Measurements from ENCODE around the gene GDPD5. TPM values are rescaled to one million over a fixed set of nuclear protein-coding genes. Genes with fewer than 3 reads are reported as not detected.
A peak's percentile ranks its signal among the peaks of the same experiment; 100 is the strongest.

The GDPD5 gene, protein sequence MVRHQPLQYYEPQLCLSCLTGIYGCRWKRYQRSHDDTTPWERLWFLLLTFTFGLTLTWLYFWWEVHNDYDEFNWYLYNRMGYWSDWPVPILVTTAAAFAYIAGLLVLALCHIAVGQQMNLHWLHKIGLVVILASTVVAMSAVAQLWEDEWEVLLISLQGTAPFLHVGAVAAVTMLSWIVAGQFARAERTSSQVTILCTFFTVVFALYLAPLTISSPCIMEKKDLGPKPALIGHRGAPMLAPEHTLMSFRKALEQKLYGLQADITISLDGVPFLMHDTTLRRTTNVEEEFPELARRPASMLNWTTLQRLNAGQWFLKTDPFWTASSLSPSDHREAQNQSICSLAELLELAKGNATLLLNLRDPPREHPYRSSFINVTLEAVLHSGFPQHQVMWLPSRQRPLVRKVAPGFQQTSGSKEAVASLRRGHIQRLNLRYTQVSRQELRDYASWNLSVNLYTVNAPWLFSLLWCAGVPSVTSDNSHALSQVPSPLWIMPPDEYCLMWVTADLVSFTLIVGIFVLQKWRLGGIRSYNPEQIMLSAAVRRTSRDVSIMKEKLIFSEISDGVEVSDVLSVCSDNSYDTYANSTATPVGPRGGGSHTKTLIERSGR
- 9.7 and 13.5 TPM in 2 replicates for total RNA-seq

DNA sequence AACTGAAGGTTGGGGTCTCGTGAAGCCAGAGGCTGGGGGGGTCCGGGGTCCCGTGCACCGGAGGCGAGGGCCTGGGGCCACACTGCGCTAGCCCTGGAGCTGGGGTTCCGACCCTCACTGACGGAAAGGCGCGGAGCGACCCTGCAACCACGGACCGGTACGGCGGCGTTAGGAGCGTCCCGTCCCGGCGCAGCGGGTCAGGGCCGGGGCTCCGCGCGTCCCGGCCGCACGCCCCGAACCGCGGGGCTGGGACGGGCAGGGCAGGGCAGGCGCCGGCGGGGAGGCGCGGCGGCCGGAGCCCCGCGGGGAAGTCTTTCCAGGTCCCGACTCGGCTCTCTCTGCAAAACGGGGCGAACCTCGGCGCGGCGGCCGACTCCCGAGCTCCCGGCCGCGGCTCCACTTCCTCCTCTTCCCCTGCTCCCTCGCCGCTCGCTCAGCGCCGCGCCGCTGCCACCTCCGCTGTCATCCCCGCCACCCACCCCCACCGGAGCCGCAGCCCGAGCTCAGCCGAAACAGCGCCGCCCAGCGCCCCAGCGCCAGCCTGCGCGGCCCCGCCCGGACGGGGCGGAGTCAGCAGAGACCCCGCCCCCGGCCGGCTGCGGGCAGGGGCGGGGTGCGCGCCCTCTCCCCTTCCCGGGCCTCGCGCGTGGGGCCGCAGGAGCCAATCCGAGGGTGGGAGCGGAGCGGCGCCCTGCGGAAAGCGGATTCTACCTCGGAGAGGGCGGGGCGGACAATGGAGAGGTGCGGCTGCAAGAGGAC lies at the start of gene GDPD5:
Gene GDPD5, minus strand, starts transcription at position 509 of the 759 bp plus-strand sequence. CDS start 48,206 bp downstream, outside the sequence.
- H3K4me3 Mint-ChIP-seq = peak within 1 kb of the TSS; percentile 82
- H3K27ac Mint-ChIP-seq = peak within 1 kb of the TSS; percentile 10
- H3K36me3 Mint-ChIP-seq (ENCODE audit: low read depth) = no peaks in the 10 kb centered on the region
- H3K27me3 Mint-ChIP-seq (ENCODE audit: insufficient read depth) = peaks cover 27% of the 10 kb centered on the region
- intact Hi-C loops (cut with micrococcal nuclease) = loop anchor here (1.0 to 2.0 kb wide), 4 partner anchors 33 to 126 kb away; partner anchors contain the start of genes RPS3 and SERPINH1
- peak; percentile 88 for DNase-seq (ENCODE audit: low spot score)
- H3K9me3 Mint-ChIP-seq = no peaks in the 10 kb centered on the region
- peaks cover 17% of the 10 kb centered on the region for H3K4me1 Mint-ChIP-seq (ENCODE audit: low read depth)

DNA sequence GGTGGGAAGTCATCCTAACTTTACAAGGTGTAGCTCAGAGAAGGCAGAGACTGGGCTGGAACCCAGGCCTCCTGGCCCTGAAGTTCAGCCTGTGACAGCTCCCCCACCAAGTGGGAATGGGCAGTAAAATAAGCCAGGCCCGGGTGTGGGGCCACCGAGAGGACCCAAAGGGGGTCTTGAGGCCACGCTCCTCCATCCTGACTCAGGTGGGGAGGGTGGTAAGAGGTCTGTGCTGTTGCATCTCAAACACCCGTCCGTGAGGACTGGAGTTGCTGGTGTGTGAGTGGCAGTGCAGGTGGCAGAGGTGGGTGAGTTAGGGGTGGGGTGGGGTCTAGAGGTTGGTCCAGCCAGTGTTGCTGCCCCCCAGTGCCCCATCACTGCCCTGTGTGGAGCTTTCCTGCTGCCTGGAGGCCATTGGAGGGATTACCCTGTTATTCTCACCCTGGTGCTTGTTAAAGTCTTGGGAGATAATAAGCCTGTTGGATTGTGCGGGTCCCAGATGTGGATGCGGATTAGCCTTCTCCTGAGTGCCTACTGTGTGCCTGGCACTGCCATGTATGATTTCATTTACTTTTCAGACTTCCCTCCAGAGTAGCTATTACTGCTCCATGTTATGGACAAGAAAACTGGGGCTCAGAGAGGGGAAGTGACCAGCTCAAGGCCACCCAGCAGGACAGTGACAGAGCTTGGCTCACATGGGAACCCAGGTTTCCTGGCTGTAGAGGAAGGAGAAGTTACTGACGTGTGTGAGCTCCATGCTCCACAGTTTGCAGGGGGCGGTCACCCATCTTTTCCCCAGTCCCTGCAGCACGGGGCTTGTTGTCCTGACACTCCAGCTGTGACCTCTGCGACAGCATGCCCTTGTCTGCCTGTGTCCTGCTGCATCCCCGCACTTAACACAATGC lies 49.2 kb upstream of the GDPD5 start:
- intact Hi-C loops (cut with micrococcal nuclease) = no loop called here
- Mint-ChIP-seq H3K4me3 (no peak overlapping the region), H3K27ac (no peak overlapping the region), H3K4me1 (ENCODE audit: low read depth) (no peaks in the 10 kb centered on the region), H3K9me3 (no peaks in the 10 kb centered on the region), H3K36me3 (ENCODE audit: low read depth) (peaks cover 5% of the 10 kb centered on the region), H3K27me3 (ENCODE audit: insufficient read depth) (peaks cover 9% of the 10 kb centered on the region)
- no peak for DNase-seq (ENCODE audit: low spot score)

- no peaks in the 10 kb centered on the region for H3K9me3 Mint-ChIP-seq
- intact Hi-C loops (cut with micrococcal nuclease) = no loop called here
These were observed 47.0 kb upstream of the GDPD5 start for GRCh38 chr11:75572744-75573143.

DNA sequence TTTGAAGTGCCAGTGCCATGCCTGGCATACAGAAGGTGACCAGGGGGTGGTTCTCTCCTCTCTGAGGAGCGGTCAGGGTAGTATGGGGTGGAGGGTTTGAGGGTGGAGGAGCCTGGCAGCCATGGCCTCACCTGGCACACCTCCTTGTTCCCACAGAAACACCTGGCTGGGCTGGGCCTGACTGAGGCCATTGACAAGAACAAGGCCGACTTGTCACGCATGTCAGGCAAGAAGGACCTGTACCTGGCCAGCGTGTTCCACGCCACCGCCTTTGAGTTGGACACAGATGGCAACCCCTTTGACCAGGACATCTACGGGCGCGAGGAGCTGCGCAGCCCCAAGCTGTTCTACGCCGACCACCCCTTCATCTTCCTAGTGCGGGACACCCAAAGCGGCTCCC lies 45.9 kb upstream of the GDPD5 start:
- intact Hi-C loops (cut with micrococcal nuclease) = no loop called here
- DNase-seq (ENCODE audit: low spot score) = no peak
- no peak overlapping the region for H3K4me3 Mint-ChIP-seq
- no peaks in the 10 kb centered on the region for H3K27me3 Mint-ChIP-seq (ENCODE audit: insufficient read depth)
- H3K27ac Mint-ChIP-seq = no peak overlapping the region
- H3K4me1 Mint-ChIP-seq (ENCODE audit: low read depth) = no peaks in the 10 kb centered on the region
- peaks cover 15% of the 10 kb centered on the region for H3K36me3 Mint-ChIP-seq (ENCODE audit: low read depth)
- H3K9me3 Mint-ChIP-seq = no peaks in the 10 kb centered on the region

More at GRCh38 chr11:75572744-75573143, 47.0 kb upstream of the GDPD5 start:
- DNase-seq (ENCODE audit: low spot score) = no peak
- Mint-ChIP-seq H3K36me3 (ENCODE audit: low read depth) (peaks cover 15% of the 10 kb centered on the region), H3K27ac (no peak overlapping the region), H3K4me1 (ENCODE audit: low read depth) (no peaks in the 10 kb centered on the region), H3K4me3 (no peak overlapping the region), H3K27me3 (ENCODE audit: insufficient read depth) (peaks cover 2% of the 10 kb centered on the region)

GRCh38 chr11:75570559-75571139 lies 44.9 kb upstream of the GDPD5 start:
- peaks cover 15% of the 10 kb centered on the region for H3K36me3 Mint-ChIP-seq (ENCODE audit: low read depth)
- DNase-seq (ENCODE audit: low spot score) = no peak

DNA sequence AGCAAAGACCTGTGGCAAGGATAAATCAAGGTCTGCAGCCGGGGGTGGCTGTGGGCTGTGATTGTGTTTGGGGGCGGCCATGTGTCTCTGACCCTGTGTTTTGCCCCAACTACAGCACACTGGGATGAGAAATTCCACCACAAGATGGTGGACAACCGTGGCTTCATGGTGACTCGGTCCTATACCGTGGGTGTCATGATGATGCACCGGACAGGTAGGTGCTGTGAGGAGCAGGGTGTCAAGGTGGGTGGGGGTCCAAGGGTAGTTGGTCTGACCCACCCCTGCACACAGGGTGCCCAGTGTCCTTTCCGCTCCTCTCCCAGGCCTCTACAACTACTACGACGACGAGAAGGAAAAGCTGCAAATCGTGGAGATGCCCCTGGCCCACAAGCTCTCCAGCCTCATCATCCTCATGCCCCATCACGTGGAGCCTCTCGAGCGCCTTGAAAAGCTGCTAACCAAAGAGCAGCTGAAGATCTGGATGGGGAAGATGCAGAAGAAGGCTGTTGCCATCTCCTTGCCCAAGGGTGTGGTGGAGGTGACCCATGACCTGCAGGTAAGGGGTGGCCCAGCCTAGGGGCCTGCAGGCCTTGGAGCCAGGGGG lies 43.0 kb upstream of the GDPD5 start:
- H3K27me3 Mint-ChIP-seq (ENCODE audit: insufficient read depth) = no peaks in the 10 kb centered on the region
- no peak for DNase-seq (ENCODE audit: low spot score)
- intact Hi-C loops (cut with micrococcal nuclease) = loop anchor here (10.0 kb wide), 1 partner anchor 106 kb away; no protein-coding TSS in a partner anchor
- no peak overlapping the region for H3K27ac Mint-ChIP-seq
- H3K9me3 Mint-ChIP-seq = no peaks in the 10 kb centered on the region
- H3K36me3 Mint-ChIP-seq (ENCODE audit: low read depth) = peaks cover 15% of the 10 kb centered on the region
- peaks cover 3% of the 10 kb centered on the region for H3K4me1 Mint-ChIP-seq (ENCODE audit: low read depth)
- H3K4me3 Mint-ChIP-seq = no peak overlapping the region

More at GRCh38 chr11:75570559-75571139, 44.9 kb upstream of the GDPD5 start:
- Mint-ChIP-seq H3K4me1 (ENCODE audit: low read depth) (no peaks in the 10 kb centered on the region), H3K27ac (no peak overlapping the region), H3K4me3 (no peak overlapping the region), H3K9me3 (no peaks in the 10 kb centered on the region), H3K27me3 (ENCODE audit: insufficient read depth) (no peaks in the 10 kb centered on the region)
- intact Hi-C loops (cut with micrococcal nuclease) = no loop called here

GRCh38 chr11:75567971-75568370 lies 42.2 kb upstream of the GDPD5 start:
- Mint-ChIP-seq H3K27me3 (ENCODE audit: insufficient read depth) (no peaks in the 10 kb centered on the region), H3K4me1 (ENCODE audit: low read depth) (peaks cover 8% of the 10 kb centered on the region), H3K36me3 (ENCODE audit: low read depth) (peaks cover 15% of the 10 kb centered on the region), H3K4me3 (no peak overlapping the region), H3K27ac (no peak overlapping the region), H3K9me3 (no peaks in the 10 kb centered on the region)
- DNase-seq (ENCODE audit: low spot score) = no peak
- intact Hi-C loops (cut with micrococcal nuclease) = loop anchor here (10.0 kb wide), 1 partner anchor 107 kb away; no protein-coding TSS in a partner anchor

- H3K27ac Mint-ChIP-seq = no peak overlapping the region
- intact Hi-C loops (cut with micrococcal nuclease) = loop anchor here (10.0 kb wide), 1 partner anchor 108 kb away; no protein-coding TSS in a partner anchor
- no peak overlapping the region for H3K4me3 Mint-ChIP-seq
- peaks cover 11% of the 10 kb centered on the region for H3K36me3 Mint-ChIP-seq (ENCODE audit: low read depth)
- H3K27me3 Mint-ChIP-seq (ENCODE audit: insufficient read depth) = peaks cover 2% of the 10 kb centered on the region
- H3K4me1 Mint-ChIP-seq (ENCODE audit: low read depth) = peaks cover 10% of the 10 kb centered on the region
- no peak for DNase-seq (ENCODE audit: low spot score)
- no peaks in the 10 kb centered on the region for H3K9me3 Mint-ChIP-seq
These were observed 41.1 kb upstream of the GDPD5 start for GRCh38 chr11:75566763-75567279.

DNA sequence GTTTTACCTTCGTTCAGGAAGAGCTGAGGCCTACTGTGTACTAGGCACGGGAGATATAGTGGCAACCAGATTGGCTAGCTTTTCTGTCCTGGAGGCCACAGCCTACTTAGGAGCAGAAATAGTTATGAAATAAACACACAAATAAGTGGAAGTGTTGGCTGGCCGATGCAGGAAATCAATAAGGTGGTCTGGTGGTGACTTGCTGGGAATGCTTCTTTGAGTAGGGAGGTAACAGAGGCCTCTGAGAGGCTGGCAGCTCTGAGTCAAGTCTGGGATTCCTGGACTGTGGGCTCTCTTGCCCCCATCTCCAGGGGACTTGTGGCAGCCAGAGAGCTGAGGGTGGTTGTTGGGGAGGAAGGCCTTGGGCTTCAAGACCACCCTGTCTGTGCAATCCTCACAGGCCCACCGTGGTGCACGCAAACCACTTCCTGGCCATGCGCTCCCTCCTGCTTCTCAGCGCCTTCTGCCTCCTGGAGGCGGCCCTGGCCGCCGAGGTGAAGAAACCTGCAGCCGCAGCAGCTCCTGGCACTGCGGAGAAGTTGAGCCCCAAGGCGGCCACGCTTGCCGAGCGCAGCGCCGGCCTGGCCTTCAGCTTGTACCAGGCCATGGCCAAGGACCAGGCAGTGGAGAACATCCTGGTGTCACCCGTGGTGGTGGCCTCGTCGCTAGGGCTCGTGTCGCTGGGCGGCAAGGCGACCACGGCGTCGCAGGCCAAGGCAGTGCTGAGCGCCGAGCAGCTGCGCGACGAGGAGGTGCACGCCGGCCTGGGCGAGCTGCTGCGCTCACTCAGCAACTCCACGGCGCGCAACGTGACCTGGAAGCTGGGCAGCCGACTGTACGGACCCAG lies 40.4 kb upstream of the GDPD5 start:
- Mint-ChIP-seq H3K36me3 (ENCODE audit: low read depth) (peaks cover 11% of the 10 kb centered on the region), H3K27me3 (ENCODE audit: insufficient read depth) (peaks cover 2% of the 10 kb centered on the region), H3K27ac (no peak overlapping the region), H3K9me3 (no peaks in the 10 kb centered on the region), H3K4me3 (no peak overlapping the region), H3K4me1 (ENCODE audit: low read depth) (peaks cover 15% of the 10 kb centered on the region)
- intact Hi-C loops (cut with micrococcal nuclease) = loop anchor here (10.0 kb wide), 1 partner anchor 109 kb away; no protein-coding TSS in a partner anchor
- DNase-seq (ENCODE audit: low spot score) = no peak

GRCh38 chr11:75565221-75565814 lies 39.6 kb upstream of the GDPD5 start:
- Mint-ChIP-seq H3K4me1 (ENCODE audit: low read depth) (peaks cover 15% of the 10 kb centered on the region), H3K4me3 (no peak overlapping the region), H3K27me3 (ENCODE audit: insufficient read depth) (peaks cover 2% of the 10 kb centered on the region), H3K27ac (no peak overlapping the region), H3K9me3 (no peaks in the 10 kb centered on the region), H3K36me3 (ENCODE audit: low read depth) (peaks cover 11% of the 10 kb centered on the region)
- no peak for DNase-seq (ENCODE audit: low spot score)
- intact Hi-C loops (cut with micrococcal nuclease) = loop anchor here (10.0 kb wide), 1 partner anchor 109 kb away; no protein-coding TSS in a partner anchor
